HL-60 (cell line): ENCODE data around the gene GAB2.

Experiments used
- POLR2AphosphoS5 ChIP-seq: IDR thresholded peaks from 2 replicates; pipeline ENCODE4 v1.6.1; 2012; ENCODE audit warnings: low read depth
- TF ChIP-seq, protein P1 (sequence below): IDR thresholded peaks from one replicate; pipeline ENCODE4 v1.5.1; 2011; ENCODE audit warnings: low read length, control low read depth, inconsistent platforms; ENCODE audit not compliant: insufficient read depth

DNA sequence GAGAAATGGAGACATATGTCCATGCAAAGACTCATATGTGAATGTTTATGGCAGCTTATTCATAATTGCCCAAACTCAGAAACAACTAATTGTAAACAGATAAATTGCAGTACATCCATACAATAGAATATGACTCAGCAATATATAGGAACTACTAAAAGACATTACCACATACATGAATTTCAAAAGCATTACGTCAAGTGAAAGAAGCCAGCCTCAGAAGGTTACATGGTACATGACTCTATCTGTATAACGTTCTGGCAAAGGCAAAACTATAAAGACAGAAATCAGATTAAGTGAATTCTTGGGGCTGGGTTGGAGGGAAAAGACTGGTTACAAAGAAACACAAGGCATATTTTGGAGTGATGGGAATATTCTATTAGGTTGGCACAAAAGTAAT is 236.4 kb downstream of the GAB2 start:
- TF ChIP-seq, protein P1, sequence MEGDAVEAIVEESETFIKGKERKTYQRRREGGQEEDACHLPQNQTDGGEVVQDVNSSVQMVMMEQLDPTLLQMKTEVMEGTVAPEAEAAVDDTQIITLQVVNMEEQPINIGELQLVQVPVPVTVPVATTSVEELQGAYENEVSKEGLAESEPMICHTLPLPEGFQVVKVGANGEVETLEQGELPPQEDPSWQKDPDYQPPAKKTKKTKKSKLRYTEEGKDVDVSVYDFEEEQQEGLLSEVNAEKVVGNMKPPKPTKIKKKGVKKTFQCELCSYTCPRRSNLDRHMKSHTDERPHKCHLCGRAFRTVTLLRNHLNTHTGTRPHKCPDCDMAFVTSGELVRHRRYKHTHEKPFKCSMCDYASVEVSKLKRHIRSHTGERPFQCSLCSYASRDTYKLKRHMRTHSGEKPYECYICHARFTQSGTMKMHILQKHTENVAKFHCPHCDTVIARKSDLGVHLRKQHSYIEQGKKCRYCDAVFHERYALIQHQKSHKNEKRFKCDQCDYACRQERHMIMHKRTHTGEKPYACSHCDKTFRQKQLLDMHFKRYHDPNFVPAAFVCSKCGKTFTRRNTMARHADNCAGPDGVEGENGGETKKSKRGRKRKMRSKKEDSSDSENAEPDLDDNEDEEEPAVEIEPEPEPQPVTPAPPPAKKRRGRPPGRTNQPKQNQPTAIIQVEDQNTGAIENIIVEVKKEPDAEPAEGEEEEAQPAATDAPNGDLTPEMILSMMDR, result no peak
- TF ChIP-seq POLR2AphosphoS5, result no peak
